ENCODE results near the gene EFTUD2.
"Not testable (repeated sequence)": the region's sequence is repeated elsewhere in the genome, so short reads cannot be mapped to it uniquely, and the experiment has no call there.

The EFTUD2 gene

GRCh38 chr17:44899074-44899782 is at the start of gene EFTUD2:
TSS of gene EFTUD2 (minus strand) at chr17:44899445. CDS start at chr17:44894521, 4,924 bp downstream.
- peak; percentile 87 for DNase-seq

- no peak for DNase-seq
These were observed 49.1 kb upstream of the EFTUD2 start for GRCh38 chr17:44948315-44948795.

GRCh38 chr17:44947461-44948314 is 48.4 kb upstream of the EFTUD2 start, which contains the start of gene KIF18B:
TSS of gene KIF18B (minus strand) at chr17:44947773. CDS start at chr17:44936344, 11,429 bp downstream.
- DNase-seq, result peak; percentile 96

GRCh38 chr17:44945652-44946051 is 46.4 kb upstream of the EFTUD2 start:
- DNase-seq, result not testable (repeated sequence)

- DNase-seq, result no peak
These were observed 43.2 kb upstream of the EFTUD2 start for GRCh38 chr17:44942456-44942855.

GRCh38 chr17:44941712-44942331 is 42.6 kb upstream of the EFTUD2 start:
- no peak for DNase-seq

- no peak for DNase-seq
These were observed 41.5 kb upstream of the EFTUD2 start for GRCh38 chr17:44940768-44941167.

GRCh38 chr17:44940317-44940716 is 41.1 kb upstream of the EFTUD2 start:
- no peak for DNase-seq

- DNase-seq, result no peak
These were observed 35.9 kb upstream of the EFTUD2 start for GRCh38 chr17:44935116-44935515.

- no peak for DNase-seq
These were observed 35.5 kb upstream of the EFTUD2 start for GRCh38 chr17:44934745-44935105.

- no peak for DNase-seq
These were observed 34.8 kb upstream of the EFTUD2 start for GRCh38 chr17:44933824-44934744.

GRCh38 chr17:44932787-44933097 is 33.5 kb upstream of the EFTUD2 start:
- no peak for DNase-seq

- DNase-seq, result no peak
These were observed 33.0 kb upstream of the EFTUD2 start for GRCh38 chr17:44932096-44932786.

GRCh38 chr17:44931376-44931775 is 32.1 kb upstream of the EFTUD2 start:
- no peak for DNase-seq

- no peak for DNase-seq
These were observed 31.4 kb upstream of the EFTUD2 start for GRCh38 chr17:44930667-44931066.

GRCh38 chr17:44928950-44929720 is 29.9 kb upstream of the EFTUD2 start:
- no peak for DNase-seq

- DNase-seq, result no peak
These were observed 28.9 kb upstream of the EFTUD2 start for GRCh38 chr17:44928136-44928535.

GRCh38 chr17:44927696-44928095 is 28.5 kb upstream of the EFTUD2 start:
- DNase-seq, result no peak

- no peak for DNase-seq
These were observed 27.7 kb upstream of the EFTUD2 start for GRCh38 chr17:44926821-44927525.
